WERI-Rb-1 (cell line): ENCODE data around the gene SCAANT1.
A peak's percentile ranks its signal among the peaks of the same experiment; 100 is the strongest.

ENCODE experiments used
- DNase-seq: peaks from one replicate; pipeline ENCODE4 v3.0.0-alpha.2; 2020
- H3K27ac ChIP-seq: fragments of 250-450 bp; sonication (Bioruptor Pico); 2 replicates; pipeline ENCODE4 v1.5.1; 2020; ENCODE audit warnings: mild to moderate bottlenecking, moderate library complexity
- H3K27me3 ChIP-seq: fragments of 250-450 bp; sonication (Bioruptor Pico); 2 replicates; pipeline ENCODE4 v1.5.1; 2021; ENCODE audit warnings: mild to moderate bottlenecking, low read depth, moderate library complexity; ENCODE audit not compliant: insufficient read depth, severe bottlenecking
- H3K36me3 ChIP-seq: fragments of 250-450 bp; sonication (Bioruptor Pico); 2 replicates; pipeline ENCODE4 v1.5.1; 2020; ENCODE audit warnings: mild to moderate bottlenecking, moderate library complexity
- H3K4me3 ChIP-seq: 2 replicates; pipeline ENCODE4 v1.5.1; 2011; ENCODE audit warnings: low read depth, mild to moderate bottlenecking, control low read depth, low read length
- H3K9me3 ChIP-seq: fragments of 250-450 bp; sonication (Bioruptor Pico); 2 replicates; pipeline ENCODE4 v1.5.1; 2021; ENCODE audit warnings: mild to moderate bottlenecking, moderate library complexity; ENCODE audit not compliant: severe bottlenecking
- TF ChIP-seq, protein P1 (sequence below): IDR thresholded peaks from 2 replicates; pipeline ENCODE4 v1.5.1; 2011; ENCODE audit warnings: low read depth, mild to moderate bottlenecking, control low read depth, inconsistent platforms, low read length

The SCAANT1 gene

DNA sequence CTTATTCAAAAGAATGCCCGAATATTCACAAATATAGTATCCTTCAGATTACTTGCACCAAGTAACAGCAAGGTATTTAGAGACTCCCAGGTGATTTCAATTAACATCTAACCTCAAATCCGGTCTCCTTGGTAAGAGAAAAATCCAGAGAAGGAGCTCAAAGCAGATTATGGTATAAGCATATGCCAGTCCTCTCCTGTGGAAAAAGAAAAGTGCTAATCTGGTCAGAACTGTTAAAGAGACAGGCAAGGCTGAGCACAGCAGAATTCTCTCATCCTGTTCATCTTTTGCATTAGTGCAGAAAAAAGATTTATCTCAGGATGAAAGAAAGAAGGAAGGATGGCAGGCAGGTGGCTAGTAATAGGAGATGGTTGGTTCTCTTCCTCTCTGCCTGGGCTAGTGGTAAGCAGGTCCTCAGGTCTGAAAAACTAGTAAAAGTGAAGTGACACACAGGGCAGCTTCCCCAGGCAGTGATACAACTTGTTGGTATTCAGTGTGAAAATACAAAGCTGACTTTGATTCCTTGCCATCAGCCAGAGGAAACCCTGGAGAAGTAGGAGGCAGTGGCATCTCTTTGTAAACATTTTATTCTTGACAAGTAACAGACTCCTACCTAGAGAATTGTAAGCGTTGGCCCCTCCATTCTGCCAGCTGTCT is 34.3 kb downstream of the SCAANT1 start:
- no peaks in the 10 kb centered on the region; the same call in 1 of the 2 replicates for H3K36me3 ChIP-seq
- DNase-seq = no peak
- H3K27me3 ChIP-seq = no peaks in the 10 kb centered on the region
- no peak overlapping the region for H3K4me3 ChIP-seq
- no peaks in the 10 kb centered on the region for H3K9me3 ChIP-seq
- TF ChIP-seq, protein P1, sequence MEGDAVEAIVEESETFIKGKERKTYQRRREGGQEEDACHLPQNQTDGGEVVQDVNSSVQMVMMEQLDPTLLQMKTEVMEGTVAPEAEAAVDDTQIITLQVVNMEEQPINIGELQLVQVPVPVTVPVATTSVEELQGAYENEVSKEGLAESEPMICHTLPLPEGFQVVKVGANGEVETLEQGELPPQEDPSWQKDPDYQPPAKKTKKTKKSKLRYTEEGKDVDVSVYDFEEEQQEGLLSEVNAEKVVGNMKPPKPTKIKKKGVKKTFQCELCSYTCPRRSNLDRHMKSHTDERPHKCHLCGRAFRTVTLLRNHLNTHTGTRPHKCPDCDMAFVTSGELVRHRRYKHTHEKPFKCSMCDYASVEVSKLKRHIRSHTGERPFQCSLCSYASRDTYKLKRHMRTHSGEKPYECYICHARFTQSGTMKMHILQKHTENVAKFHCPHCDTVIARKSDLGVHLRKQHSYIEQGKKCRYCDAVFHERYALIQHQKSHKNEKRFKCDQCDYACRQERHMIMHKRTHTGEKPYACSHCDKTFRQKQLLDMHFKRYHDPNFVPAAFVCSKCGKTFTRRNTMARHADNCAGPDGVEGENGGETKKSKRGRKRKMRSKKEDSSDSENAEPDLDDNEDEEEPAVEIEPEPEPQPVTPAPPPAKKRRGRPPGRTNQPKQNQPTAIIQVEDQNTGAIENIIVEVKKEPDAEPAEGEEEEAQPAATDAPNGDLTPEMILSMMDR = no peak
- peak overlapping the region; percentile 48 for H3K27ac ChIP-seq

DNA sequence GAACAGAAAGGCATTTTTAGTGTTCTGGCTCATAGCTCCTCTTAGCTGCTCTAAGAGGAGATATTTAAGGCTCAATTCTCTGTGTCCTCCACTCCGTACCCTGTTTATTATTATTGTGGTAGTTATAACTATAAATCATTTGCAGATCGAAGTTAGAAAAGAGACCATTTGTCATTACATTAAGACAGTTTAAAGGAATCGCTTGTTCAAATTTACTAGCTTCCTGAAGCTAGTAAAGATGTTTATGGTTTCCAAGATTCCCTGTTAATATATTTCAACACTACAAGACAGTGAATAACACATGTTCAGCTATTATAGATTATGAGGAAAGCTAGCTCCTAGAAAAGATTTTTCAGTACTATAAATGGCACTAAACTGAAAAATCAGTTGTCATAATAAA is 35.9 kb downstream of the SCAANT1 start:
- Histone ChIP-seq H3K4me3 (no peak overlapping the region), H3K36me3 (no peaks in the 10 kb centered on the region), H3K27ac (0 out of 2 replicates have a peak overlapping the region, but pooled peaks have one; percentile 9), H3K9me3 (no peaks in the 10 kb centered on the region), H3K27me3 (no peaks in the 10 kb centered on the region)
- DNase-seq = no peak
- TF ChIP-seq, protein P1 = no peak

DNA sequence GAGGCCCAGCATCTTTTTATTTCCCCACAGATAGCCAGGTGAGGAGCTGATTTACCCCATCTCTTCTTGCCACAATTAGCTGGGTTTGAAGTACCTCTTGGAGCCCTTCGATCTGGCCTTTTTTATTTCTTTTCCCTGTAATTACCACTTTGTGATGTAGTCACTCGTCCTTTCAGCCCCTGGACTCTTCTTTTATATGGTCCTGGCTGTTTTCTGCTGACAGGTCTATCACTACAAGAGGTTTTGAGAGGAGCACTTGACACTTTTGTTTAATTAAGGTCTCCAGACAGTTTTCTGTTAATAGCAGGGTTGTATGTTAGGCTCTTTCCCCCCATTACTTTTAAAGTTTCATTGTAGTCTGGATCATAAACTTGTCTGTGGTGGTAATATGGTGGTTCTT is 36.7 kb downstream of the SCAANT1 start:
- TF ChIP-seq, protein P1 = no peak
- no peaks in the 10 kb centered on the region for H3K9me3 ChIP-seq
- no peak for DNase-seq
- no peaks in the 10 kb centered on the region for H3K27me3 ChIP-seq
- no peak overlapping the region for H3K4me3 ChIP-seq
- no peak overlapping the region for H3K27ac ChIP-seq
- no peaks in the 10 kb centered on the region for H3K36me3 ChIP-seq

DNA sequence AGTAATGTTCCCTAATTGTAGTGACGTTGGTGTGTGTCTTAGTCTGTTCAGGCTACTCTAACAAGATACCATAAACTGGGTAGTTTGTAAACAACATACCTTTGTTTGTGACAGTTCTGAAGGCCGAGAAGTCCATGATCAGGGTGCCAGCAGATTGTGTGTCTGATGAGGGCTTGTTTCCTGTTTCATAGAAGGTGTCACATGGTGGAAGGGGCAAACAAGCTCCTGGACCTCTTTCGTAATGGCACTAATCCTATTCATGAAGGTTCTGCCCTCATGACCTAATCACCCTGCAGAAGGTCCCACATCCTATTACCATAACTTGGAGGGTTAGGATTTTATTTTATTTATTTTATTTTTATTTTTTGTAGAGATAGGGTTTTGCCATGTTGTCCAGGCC is 37.4 kb downstream of the SCAANT1 start:
- TF ChIP-seq, protein P1 = no peak

DNA sequence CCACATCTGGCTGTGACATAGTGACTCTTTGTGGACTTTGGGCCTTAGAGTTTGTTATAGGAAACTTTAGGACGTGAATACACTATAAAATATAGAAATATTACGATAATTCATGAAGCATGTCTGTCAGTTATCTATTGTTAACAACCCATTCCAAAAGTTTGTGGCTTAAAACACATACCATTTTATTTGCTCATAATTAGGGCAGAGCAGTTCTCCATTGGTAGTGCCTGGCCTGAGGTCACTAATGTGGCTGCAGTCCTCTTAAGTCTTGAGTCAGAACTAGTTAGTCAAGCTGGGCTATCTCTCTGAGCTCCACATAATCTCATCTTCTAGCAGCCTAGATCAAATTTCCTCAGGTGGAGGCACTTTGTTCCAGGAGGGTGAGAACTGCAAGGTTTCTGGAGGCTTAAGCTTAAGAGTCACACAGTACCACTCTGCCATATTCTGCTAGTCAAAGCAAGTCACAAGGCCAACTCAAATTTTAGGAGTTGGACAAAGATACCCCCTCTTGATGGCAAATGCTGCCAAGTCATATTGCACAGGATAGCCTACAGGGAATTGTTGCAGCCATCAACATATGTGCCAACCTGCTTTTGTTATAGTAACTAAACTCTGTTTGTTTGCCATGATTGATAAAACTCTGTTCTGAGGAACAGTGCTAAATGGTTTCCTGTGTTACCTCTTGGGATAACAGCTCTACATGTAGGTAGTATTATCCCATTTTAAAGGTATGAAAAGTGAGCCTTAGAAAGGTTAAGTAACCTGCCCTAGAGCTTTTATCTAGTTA is 39.9 kb downstream of the SCAANT1 start:
- TF ChIP-seq, protein P1 = no peak
- no peak overlapping the region for H3K27ac ChIP-seq
- no peaks in the 10 kb centered on the region for H3K9me3 ChIP-seq
- peaks cover 7% of the 10 kb centered on the region for H3K36me3 ChIP-seq
- H3K27me3 ChIP-seq = no peaks in the 10 kb centered on the region
- peak; percentile 44 for DNase-seq
- H3K4me3 ChIP-seq = no peak overlapping the region

More for the DNA sequence above, 37.4 kb downstream of the SCAANT1 start:
- no peak overlapping the region for H3K27ac ChIP-seq
- no peak for DNase-seq
- no peaks in the 10 kb centered on the region for H3K36me3 ChIP-seq
- no peak overlapping the region for H3K4me3 ChIP-seq
- H3K27me3 ChIP-seq = no peaks in the 10 kb centered on the region
- H3K9me3 ChIP-seq = no peaks in the 10 kb centered on the region
